Stimulated activated naive CD8-positive, alpha-beta T cell treated with anti-CD3 and anti-CD28 coated beads, Interleukin-15, Interleukin-2, amounts not matched to agents 100 U/mL and 50 U/mL, for 24 hours (primary cell): ENCODE measurements around the gene BRD8.
"Not testable (repeated sequence)": the region's sequence is repeated elsewhere in the genome, so short reads cannot be mapped to it uniquely, and the experiment has no call there.

Experiments used
- ATAC-seq: fragments of 150-1000 bp; cut with Tn5 transposase; one replicate; pipeline ENCODE4 v1.10.0; 2021
- DNase-seq: peaks from one replicate; pipeline ENCODE4 v3.0.0; 2021

Gene BRD8

GRCh38 chr5:138157626-138158025, 20.8 kb downstream of the BRD8 start:
- DNase-seq (no peak), ATAC-seq (no peak)

- DNase-seq, ATAC-seq: not testable (repeated sequence)
Observed at GRCh38 chr5:138155977-138156376, 22.5 kb downstream of the BRD8 start.

- no peak for DNase-seq
- ATAC-seq = no peak
Observed at GRCh38 chr5:138149530-138149929, 28.9 kb downstream of the BRD8 start.

GRCh38 chr5:138148811-138149210, 29.6 kb downstream of the BRD8 start:
- DNase-seq = no peak

GRCh38 chr5:138143578-138143977, 34.9 kb downstream of the BRD8 start:
- ATAC-seq, DNase-seq: not testable (repeated sequence)

More at GRCh38 chr5:138148811-138149210, 29.6 kb downstream of the BRD8 start:
- ATAC-seq = no peak

- no peak for ATAC-seq
Observed at GRCh38 chr5:138141734-138142133, 36.7 kb downstream of the BRD8 start.

GRCh38 chr5:138140268-138140667, 38.2 kb downstream of the BRD8 start:
- DNase-seq (no peak), ATAC-seq (no peak)

More at GRCh38 chr5:138141734-138142133, 36.7 kb downstream of the BRD8 start:
- no peak for DNase-seq

GRCh38 chr5:138139781-138140090, 38.7 kb downstream of the BRD8 start:
- no peak for DNase-seq
- no peak for ATAC-seq

DNA sequence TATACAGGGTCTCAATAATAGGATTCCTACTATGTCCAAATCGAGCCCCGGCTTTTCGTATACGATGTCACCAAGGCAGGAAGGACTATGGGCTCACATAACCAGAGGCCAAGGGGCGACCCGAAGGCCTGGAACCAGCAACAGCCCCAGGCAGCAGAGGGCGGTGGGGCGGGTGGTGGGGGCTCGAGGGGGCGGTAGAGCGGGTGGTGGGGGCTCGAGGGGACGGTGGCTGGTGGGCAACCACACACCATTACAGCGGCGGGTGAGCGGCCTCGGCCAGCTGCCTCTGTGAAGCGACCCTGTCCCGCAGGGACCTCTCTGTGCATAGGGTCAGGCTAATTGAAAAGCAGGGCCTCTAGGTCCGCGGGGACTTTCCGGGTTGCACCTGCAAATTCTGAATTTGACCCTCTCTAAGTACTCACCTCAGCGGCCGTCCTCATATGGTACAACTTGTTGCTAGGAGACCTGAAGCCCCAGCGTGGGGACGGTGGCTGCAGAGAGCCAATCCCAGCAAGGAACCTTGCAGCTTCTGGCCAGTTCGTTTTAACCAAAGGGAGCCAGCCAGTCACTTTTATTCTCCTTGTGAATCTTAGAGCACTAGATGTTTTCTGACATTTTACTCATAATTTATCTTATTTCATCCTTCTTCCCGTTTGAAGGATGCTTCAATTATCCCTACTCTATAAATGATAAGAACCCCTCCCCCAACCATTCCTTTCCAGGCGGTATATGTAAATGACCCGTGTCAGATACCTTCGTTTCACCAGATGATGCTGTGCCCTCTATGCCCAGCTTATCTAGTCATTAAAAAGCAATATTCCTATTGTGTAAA, 39.3 kb downstream of the BRD8 start, which contains the start of gene NME5:
NME5 (minus strand) TSS at position 480 of the 832 bp plus-strand sequence. CDS start 648 bp downstream, outside the sequence.
- ATAC-seq = no peak
- peak; percentile 7 for DNase-seq

- ATAC-seq (no peak), DNase-seq (no peak)
Observed at GRCh38 chr5:138132543-138132942, 45.9 kb downstream of the BRD8 start.

GRCh38 chr5:138129347-138129746, 49.1 kb downstream of the BRD8 start:
- ATAC-seq (no peak), DNase-seq (no peak)

DNA sequence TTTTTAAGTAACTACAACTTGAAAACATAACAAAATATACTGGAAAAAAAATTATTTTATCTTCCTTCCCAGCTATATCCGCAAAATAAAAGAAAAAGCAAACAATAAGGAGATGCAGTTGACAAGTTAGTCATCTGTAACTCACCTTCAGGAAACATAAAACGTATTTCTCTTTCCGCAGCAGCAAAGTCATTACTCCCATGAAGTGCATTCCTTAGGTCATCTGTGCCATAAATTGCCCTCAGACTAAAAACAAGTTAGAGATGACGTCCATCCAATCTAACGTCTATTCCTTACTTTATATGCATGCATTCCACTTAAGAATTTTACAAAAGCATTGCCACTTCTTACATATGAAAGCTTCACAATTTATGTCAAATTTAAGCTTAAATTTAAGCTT, 50.1 kb downstream of the BRD8 start:
- ATAC-seq = no peak
- DNase-seq = no peak

GRCh38 chr5:138115254-138115653, 63.2 kb downstream of the BRD8 start:
- DNase-seq = no peak
- ATAC-seq = no peak

- DNase-seq (no peak), ATAC-seq (no peak)
Observed at GRCh38 chr5:138111937-138112336, 66.5 kb downstream of the BRD8 start.

DNA sequence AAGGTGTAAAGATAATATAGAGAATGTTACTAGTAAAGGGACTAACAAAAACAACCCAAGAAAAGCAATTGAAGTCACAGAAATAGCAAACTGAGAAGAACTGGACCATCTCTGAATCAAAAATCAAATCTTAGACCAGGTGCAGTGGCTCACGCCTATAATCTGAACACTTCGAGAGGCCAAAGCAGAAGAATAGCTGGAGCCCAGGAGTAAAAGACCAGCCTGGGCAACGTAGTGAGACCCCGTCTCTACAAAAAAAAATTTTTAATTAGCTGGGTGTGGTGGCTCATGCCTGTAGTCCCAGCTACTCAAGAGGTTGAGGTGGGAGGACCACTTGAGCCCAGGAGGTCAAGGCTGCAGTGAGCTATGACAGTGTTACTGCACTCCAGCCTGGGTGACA, 67.2 kb downstream of the BRD8 start:
- ATAC-seq (no peak), DNase-seq (no peak)

DNA sequence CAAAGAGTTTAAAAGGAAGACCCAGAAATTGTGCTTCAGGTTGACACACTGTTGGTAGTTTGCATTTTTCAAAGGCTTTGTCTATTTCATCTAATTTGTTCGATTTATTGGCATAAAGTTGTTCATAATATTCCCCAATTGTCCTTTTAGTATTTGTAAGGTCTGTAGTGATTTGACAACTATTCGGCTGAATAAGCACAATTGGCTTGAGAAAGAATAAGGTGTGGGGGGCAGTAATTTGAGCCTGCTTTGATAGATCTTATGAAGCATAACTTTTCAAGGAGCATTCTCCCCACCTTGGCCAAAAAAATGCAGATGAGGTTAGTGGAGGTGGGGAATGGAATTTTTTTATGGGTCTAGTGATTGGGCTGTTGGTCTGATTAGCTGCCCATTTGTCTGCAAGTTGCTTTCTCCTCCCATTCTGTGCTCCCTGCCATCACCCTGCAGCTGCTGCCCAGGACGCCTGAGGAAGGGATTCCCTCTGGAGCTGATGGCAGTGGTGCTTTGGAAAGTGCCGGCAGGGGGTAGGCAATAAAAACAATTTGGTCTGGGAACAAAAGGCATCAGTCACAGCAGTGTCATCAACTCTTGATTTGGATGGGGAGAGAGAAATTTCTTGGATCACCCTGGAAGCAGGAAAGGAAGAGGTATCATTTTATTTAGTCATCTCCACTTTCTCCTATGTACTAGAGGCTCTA, 68.0 kb downstream of the BRD8 start:
- no peak for DNase-seq

GRCh38 chr5:138109463-138110265, 68.8 kb downstream of the BRD8 start:
- DNase-seq = no peak
- ATAC-seq = no peak

More for the DNA sequence above, 68.0 kb downstream of the BRD8 start:
- no peak for ATAC-seq

- DNase-seq = no peak
- ATAC-seq = no peak
Observed at GRCh38 chr5:138107213-138107612, 71.2 kb downstream of the BRD8 start.

- ATAC-seq = no peak
- no peak for DNase-seq
Observed at GRCh38 chr5:138105709-138106108, 72.7 kb downstream of the BRD8 start.

- no peak for ATAC-seq
Observed at GRCh38 chr5:138103319-138103637, 75.2 kb downstream of the BRD8 start.

GRCh38 chr5:138102454-138103318, 75.7 kb downstream of the BRD8 start:
- ATAC-seq (no peak), DNase-seq (no peak)

More at GRCh38 chr5:138103319-138103637, 75.2 kb downstream of the BRD8 start:
- DNase-seq = no peak
